Epithelial cell of esophagus (primary cell): ENCODE results near the gene MYOZ2.

Source experiments
- DNase-seq: peaks from one replicate; pipeline ENCODE4 v3.0.0; 2010; ENCODE audit warnings: low read depth
- H3K4me3 ChIP-seq: 2 replicates; pipeline ENCODE4 v1.5.1; 2011; ENCODE audit warnings: mild to moderate bottlenecking, low read length, control low read depth
- CTCF ChIP-seq: IDR thresholded peaks from 2 replicates; pipeline ENCODE4 v1.5.1; 2011; ENCODE audit warnings: low read depth, mild to moderate bottlenecking, low read length, control low read depth, inconsistent platforms; ENCODE audit not compliant: insufficient read depth; ENCODE audit errors: missing control alignments

The MYOZ2 gene

DNA sequence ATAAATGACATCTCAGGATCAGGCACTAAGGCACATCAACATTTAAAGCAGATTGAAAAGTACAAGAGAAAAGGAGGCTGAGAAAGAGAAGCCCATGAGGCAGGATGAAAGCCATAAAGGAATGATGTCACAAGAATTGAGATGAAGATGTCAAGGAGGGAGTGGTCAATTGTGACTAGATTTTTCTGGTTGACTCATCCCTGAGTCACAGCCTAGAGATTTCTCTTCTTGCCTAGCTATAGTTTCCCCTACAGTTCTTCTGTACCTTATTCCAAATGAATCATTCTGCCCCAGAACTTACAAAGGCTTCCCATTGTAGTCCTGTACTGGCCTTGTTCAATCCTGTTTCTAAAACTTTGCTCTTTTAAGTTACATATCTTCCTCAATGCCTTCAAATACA lies 73.4 kb downstream of the MYOZ2 start:
- no peak overlapping the region for H3K4me3 ChIP-seq
- TF ChIP-seq CTCF, result no peak
- DNase-seq, result peak; percentile 96

DNA sequence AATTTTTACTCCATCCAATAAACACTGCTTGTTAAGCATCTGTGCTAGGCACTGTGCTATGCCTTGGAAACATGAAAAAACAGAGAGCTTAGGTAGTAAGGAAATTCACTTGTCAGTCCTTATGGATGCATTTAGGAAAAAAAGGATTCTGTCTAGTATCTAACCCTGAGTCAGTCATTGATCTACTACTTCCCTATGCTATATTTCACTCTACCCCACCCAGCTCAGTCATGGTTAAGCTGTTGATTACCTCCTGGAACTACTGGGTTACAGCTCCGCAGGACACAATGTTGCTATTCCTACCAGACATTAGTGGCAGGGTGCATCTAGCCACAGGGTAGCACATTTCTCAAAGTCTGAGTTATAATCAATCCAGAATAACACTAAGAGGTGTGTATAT lies 74.0 kb downstream of the MYOZ2 start:
- peak; percentile 51 for DNase-seq
- no peak overlapping the region for H3K4me3 ChIP-seq
- TF ChIP-seq CTCF, result no peak

DNA sequence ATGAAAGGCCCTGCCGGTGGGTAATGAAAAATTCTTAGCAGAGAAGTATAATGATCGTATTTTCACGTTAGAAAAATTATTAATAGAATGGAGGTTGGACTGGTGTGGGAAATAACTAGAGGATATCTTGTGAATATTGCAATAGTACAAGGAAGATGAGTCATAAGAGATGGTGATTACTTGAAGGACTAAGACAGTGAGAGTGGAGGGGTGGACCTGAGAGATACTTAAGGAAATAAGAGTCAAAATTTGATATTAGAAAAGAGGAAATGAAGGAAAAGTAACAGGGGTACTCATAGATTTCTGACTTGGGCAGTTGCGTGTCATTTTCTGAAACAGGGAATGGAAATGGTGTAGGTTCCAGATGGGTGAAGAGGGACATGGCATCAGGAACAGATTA lies 75.1 kb downstream of the MYOZ2 start:
- DNase-seq, result peak; percentile 75
- TF ChIP-seq CTCF, result no peak
- H3K4me3 ChIP-seq, result peak overlapping the region; percentile 65

- H3K4me3 ChIP-seq, result peak overlapping the region; percentile 65
- no peak for TF ChIP-seq CTCF
- no peak for DNase-seq
Observed at GRCh38 chr4:119211867-119212233, 76.2 kb downstream of the MYOZ2 start.

DNA sequence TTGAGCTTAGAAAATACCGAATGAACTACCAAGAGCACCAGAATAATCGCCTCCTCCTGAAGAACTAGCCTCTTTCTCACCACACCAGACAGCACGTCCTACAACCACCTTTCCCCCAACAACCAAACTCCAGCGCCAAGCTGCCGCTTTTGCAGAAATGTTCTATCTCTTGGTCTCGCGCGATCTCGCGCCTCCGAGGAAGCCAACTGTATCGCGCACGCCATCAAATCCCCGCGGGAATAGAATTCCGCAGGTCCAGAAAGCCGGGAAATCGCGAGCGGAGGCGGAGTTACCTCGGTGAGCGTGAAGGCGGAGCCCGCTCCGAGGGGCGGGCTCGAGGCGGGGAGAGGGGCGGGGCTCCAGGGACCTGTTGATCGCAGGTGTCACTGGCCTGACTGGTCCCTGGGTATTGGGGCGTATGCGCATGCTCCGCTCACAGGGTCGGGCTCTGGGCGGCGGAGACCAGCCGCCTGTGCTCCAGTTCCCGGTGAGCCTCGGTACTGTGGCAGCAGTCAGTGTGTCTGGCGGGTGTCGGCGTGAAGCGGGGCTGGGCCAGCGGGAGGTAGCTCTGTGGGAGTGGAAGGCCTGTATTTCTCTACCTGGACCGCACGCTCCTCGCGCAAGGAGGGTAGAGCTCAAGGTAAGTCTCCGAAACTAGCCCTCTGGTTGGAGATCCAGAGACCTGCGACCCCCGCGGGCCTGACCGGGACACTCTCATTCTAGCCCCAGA lies 76.8 kb downstream of the MYOZ2 start, which contains the start of gene USP53:
USP53 (plus strand) TSS at position 480 of the 730 bp plus-strand sequence. CDS start 27,047 bp downstream, outside the sequence.
- TF ChIP-seq CTCF, result peak; percentile 18
- peak; percentile 99 for DNase-seq
- peak within 1 kb of the TSS; percentile 78 for H3K4me3 ChIP-seq

DNA sequence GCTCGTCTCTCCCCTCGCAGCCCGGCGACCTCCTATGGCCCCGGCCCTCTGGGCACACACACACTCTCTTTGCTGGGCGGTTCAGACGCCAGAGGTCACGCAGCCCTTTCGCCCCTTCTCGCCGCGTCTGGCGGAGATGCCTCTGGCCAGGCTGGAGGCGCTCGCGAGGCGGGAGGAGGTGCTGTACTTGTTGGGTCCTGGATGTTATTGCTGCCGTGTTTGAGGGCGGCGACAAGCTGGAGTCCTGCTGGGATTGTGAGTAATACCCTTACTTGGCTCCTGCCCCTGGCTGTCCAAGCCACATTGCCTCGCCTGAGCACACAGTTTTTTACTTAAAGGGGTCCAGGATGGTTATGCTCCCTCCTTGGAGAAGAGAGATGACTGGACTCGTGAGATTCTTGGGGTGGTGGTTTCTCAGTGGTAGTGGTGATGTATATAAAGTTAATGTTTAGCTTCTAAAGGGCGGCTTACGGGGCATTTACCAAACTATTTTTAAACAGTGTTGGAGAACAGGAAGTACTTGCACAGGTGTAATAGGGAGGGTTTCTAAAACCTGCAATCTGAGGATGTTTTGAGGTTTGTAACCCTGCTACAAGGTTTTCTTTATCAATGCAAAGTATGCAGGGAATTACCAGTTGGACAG lies 77.5 kb downstream of the MYOZ2 start:
- TF ChIP-seq CTCF, result peak; percentile 33
- H3K4me3 ChIP-seq, result peak overlapping the region; percentile 78
- DNase-seq, result peak; percentile 92
